H1 (cell line): ENCODE results near the gene CADPS. TPM values are rescaled to one million over a fixed set of nuclear protein-coding genes. Genes with fewer than 3 reads are reported as not detected.

Experiments used
- CTCF ChIA-PET: fragments of 300-600 bp; sonication (Branson Sonifier 250); formaldehyde crosslinking; loops from one replicate; lab custom pipeline; 2021; ENCODE audit not compliant: partially characterized antibody; lab: Charles Lee
- POLR2A ChIA-PET: fragments of 300-600 bp; sonication (Branson Sonifier 250); formaldehyde crosslinking; loops from one replicate; lab custom pipeline; 2021; ENCODE audit warnings: inconsistent platforms; ENCODE audit not compliant: partially characterized antibody; lab: Charles Lee
- DNase-seq, 2 experiments: peaks; one replicate each; pipeline versions ENCODE4 v3.0.0 to v3.0.0-alpha.2; 2010 to 2022; ENCODE audit warnings: low spot score in 2 of 2, low read depth in 1 of 2, mixed read lengths in 1 of 2
- FAIRE-seq: peaks from 2 replicates; lab custom pipeline; 2011; peaks lifted over from hg19 to GRCh38; lab: Jason Lieb, UNC
- H2AFZ ChIP-seq: 2 replicates; pipeline ENCODE4 v1.8.1; 2012; ENCODE audit warnings: low read length, inconsistent platforms
- H2AK5ac ChIP-seq: 2 replicates; pipeline ENCODE4 v1.6.1; 2013; ENCODE audit warnings: low read depth, low read length
- H2BK120ac ChIP-seq: replicated peaks from 2 replicates; pipeline ENCODE3; 2013; ENCODE audit warnings: low read depth, low read length, inconsistent platforms
- H2BK12ac ChIP-seq: 2 replicates; pipeline ENCODE4 v1.6.1; 2013; ENCODE audit warnings: low read depth, low read length
- H2BK15ac ChIP-seq: 2 replicates; pipeline ENCODE4 v1.6.1; 2013; ENCODE audit warnings: low read length
- H2BK20ac ChIP-seq: 2 replicates; pipeline ENCODE4 v1.6.1; 2013; ENCODE audit warnings: low read length
- H2BK5ac ChIP-seq: 2 replicates; pipeline ENCODE4 v1.6.1; 2013; ENCODE audit warnings: low read depth, low read length
- H3K14ac ChIP-seq: 2 replicates; pipeline ENCODE4 v1.6.1; 2013; ENCODE audit warnings: inconsistent platforms; ENCODE audit not compliant: insufficient read length
- H3K18ac ChIP-seq: 2 replicates; pipeline ENCODE4 v1.6.1; 2013; ENCODE audit warnings: low read length; ENCODE audit errors: extremely low read depth
- H3K23ac ChIP-seq: 2 replicates; pipeline ENCODE4 v1.6.1; 2013; ENCODE audit warnings: inconsistent platforms; ENCODE audit not compliant: insufficient read length
- H3K23me2 ChIP-seq: 2 replicates; pipeline ENCODE4 v1.6.1; 2013; ENCODE audit warnings: low read depth, low read length
- H3K27ac ChIP-seq: 2 replicates; pipeline ENCODE4 v1.6.1; 2011; ENCODE audit warnings: low read depth, low read length, inconsistent platforms
- H3K27me3 ChIP-seq, 4 experiments: replicated peaks in 1 of 4; 1 replicate in 1 of 4; 2 replicates in 3 of 4; pipeline versions ENCODE4 v1.6.1 to v1.8.1; 2011 to 2013; ENCODE audit warnings: low read length in 3 of 4, mild to moderate bottlenecking in 3 of 4, inconsistent platforms in 2 of 4, mixed read lengths in 2 of 4, moderate library complexity in 1 of 4; ENCODE audit not compliant: control insufficient read depth in 3 of 4, insufficient read depth in 3 of 4; ENCODE audit errors: extremely low read depth in 1 of 4
- H3K36me3 ChIP-seq, 4 experiments: 2 replicates each; pipeline versions ENCODE4 v1.6.1 to v1.8.1; 2011 to 2013; ENCODE audit warnings: mild to moderate bottlenecking in 4 of 4, low read length in 3 of 4, moderate library complexity in 2 of 4, control low read depth in 1 of 4, inconsistent platforms in 1 of 4; ENCODE audit not compliant: insufficient read depth in 4 of 4, control insufficient read depth in 2 of 4
- H3K4ac ChIP-seq: replicated peaks from 2 replicates; pipeline ENCODE3; 2013; ENCODE audit warnings: low read length, low read depth, mixed read lengths, inconsistent platforms; ENCODE audit not compliant: insufficient read length
- H3K4me1 ChIP-seq, 4 experiments: replicated peaks in 1 of 4; 1 replicate in 1 of 4; 2 replicates in 3 of 4; pipeline versions ENCODE4 v1.6.1 to v1.8.1; 2011 to 2013; ENCODE audit warnings: low read length in 3 of 4, inconsistent platforms in 2 of 4, mixed read lengths in 1 of 4; ENCODE audit not compliant: insufficient read depth in 4 of 4, control insufficient read depth in 3 of 4
- H3K4me2 ChIP-seq, 2 experiments: 2 replicates each; pipeline versions ENCODE4 v1.6.1 to v1.8.1; 2011 to 2013; ENCODE audit warnings: low read depth in 2 of 2, low read length in 2 of 2, control low read depth in 1 of 2, inconsistent platforms in 1 of 2, mild to moderate bottlenecking in 1 of 2; ENCODE audit not compliant: insufficient read depth in 1 of 2
- H3K4me3 ChIP-seq, 4 experiments: fragments of 200-600, 300-600 bp in 1 of 4; sonication (generic), shearing (Covaris generic), sonication (Bioruptor Twin) in 1 of 4; 2 replicates each; pipeline versions ENCODE4 v1.5.1 to v1.8.1; 2011 to 2016; ENCODE audit warnings: low read length in 4 of 4, low read depth in 3 of 4, control low read depth in 2 of 4, inconsistent platforms in 2 of 4, mild to moderate bottlenecking in 2 of 4, mixed read lengths in 1 of 4, moderate library complexity in 1 of 4; ENCODE audit not compliant: insufficient read depth in 2 of 4; ENCODE audit errors: extremely low read depth in 1 of 4
- H3K56ac ChIP-seq: replicated peaks from 2 replicates; pipeline ENCODE3; 2013; ENCODE audit warnings: low read depth, mild to moderate bottlenecking, mixed read lengths, low read length, inconsistent platforms; ENCODE audit not compliant: insufficient read length
- H3K79me1 ChIP-seq: 2 replicates; pipeline ENCODE4 v1.6.1; 2013; ENCODE audit warnings: low read depth, low read length, control low read depth
- H3K79me2 ChIP-seq, 2 experiments: 2 replicates each; pipeline versions ENCODE4 v1.6.1 to v1.8.1; 2012 to 2013; ENCODE audit warnings: low read length in 2 of 2, mild to moderate bottlenecking in 2 of 2, inconsistent platforms in 1 of 2; ENCODE audit not compliant: insufficient read depth in 2 of 2, control insufficient read depth in 1 of 2
- H3K9ac ChIP-seq, 4 experiments: replicated peaks in 1 of 4; 1 replicate in 1 of 4; 2 replicates in 3 of 4; pipeline versions ENCODE4 v1.6.1 to v1.8.1; 2011 to 2013; ENCODE audit warnings: low read depth in 3 of 4, low read length in 3 of 4, control low read depth in 2 of 4, mild to moderate bottlenecking in 2 of 4, moderate library complexity in 2 of 4, inconsistent platforms in 1 of 4; ENCODE audit errors: extremely low read depth in 1 of 4
- H3K9me3 ChIP-seq, 2 experiments: 2 replicates each; pipeline versions ENCODE4 v1.6.1 to v1.8.1; 2012 to 2013; ENCODE audit warnings: mild to moderate bottlenecking in 2 of 2, moderate library complexity in 2 of 2, control low read depth in 1 of 2, inconsistent platforms in 1 of 2, low read depth in 1 of 2, low read length in 1 of 2, mixed read lengths in 1 of 2; ENCODE audit not compliant: insufficient read depth in 2 of 2
- H4K20me1 ChIP-seq, 2 experiments: replicated peaks in 1 of 2; 2 replicates each; pipeline versions ENCODE3 to v1.8.1; 2011 to 2013; ENCODE audit warnings: inconsistent platforms in 2 of 2, low read length in 2 of 2, mild to moderate bottlenecking in 1 of 2; ENCODE audit not compliant: insufficient read depth in 2 of 2, control insufficient read depth in 1 of 2
- H4K5ac ChIP-seq: 2 replicates; pipeline ENCODE4 v1.6.1; 2013; ENCODE audit warnings: low read length, low read depth, mixed read lengths, inconsistent platforms; ENCODE audit not compliant: insufficient read length
- H4K8ac ChIP-seq: 2 replicates; pipeline ENCODE4 v1.8.0; 2013; ENCODE audit warnings: mild to moderate bottlenecking, moderate library complexity, low read length, inconsistent platforms; ENCODE audit not compliant: insufficient read depth; ENCODE audit errors: extremely low read depth
- H4K91ac ChIP-seq: replicated peaks from 2 replicates; pipeline ENCODE3; 2013; ENCODE audit warnings: low read length, mixed read lengths, inconsistent platforms; ENCODE audit not compliant: insufficient read length
- ATF2 ChIP-seq: IDR thresholded peaks from 2 replicates; pipeline ENCODE4 v1.6.1; 2012; ENCODE audit warnings: low read length, inconsistent platforms
- ATF3 ChIP-seq: IDR thresholded peaks from 2 replicates; pipeline ENCODE4 v1.6.1; 2011; ENCODE audit warnings: low read depth, mild to moderate bottlenecking, low read length; ENCODE audit not compliant: insufficient read depth
- BRCA1 ChIP-seq: IDR thresholded peaks from 2 replicates; pipeline ENCODE4 v1.6.1; 2012; ENCODE audit warnings: low read depth, low read length, improper control_type of control experiment
- CBX8 ChIP-seq: fragments of 300-800, 300-1000 bp; sonication (generic); IDR thresholded peaks from 2 replicates; pipeline ENCODE4 v1.7.1; 2016; ENCODE audit warnings: low read depth, low read length, borderline replicate concordance
- CREB1 ChIP-seq: IDR thresholded peaks from 2 replicates; pipeline ENCODE4 v1.6.1; 2012; ENCODE audit warnings: inconsistent platforms
- CTBP2 ChIP-seq: IDR thresholded peaks from 2 replicates; pipeline ENCODE4 v1.7.0; 2011; ENCODE audit warnings: borderline replicate concordance, mild to moderate bottlenecking, moderate library complexity, mixed read lengths, low read length; ENCODE audit not compliant: insufficient read depth, insufficient read length
- FOSL1 ChIP-seq: IDR thresholded peaks from 2 replicates; pipeline ENCODE4 v1.6.1; 2011; ENCODE audit warnings: mild to moderate bottlenecking, low read depth, low read length, moderate library complexity; ENCODE audit not compliant: insufficient read depth
- JUN ChIP-seq: IDR thresholded peaks from 2 replicates; pipeline ENCODE4 v1.6.1; 2011; ENCODE audit warnings: low read depth, mild to moderate bottlenecking, improper control_type of control experiment, low read length
- KDM1A ChIP-seq: fragments of 200-600, 300-600 bp; sonication (generic); IDR thresholded peaks from 2 replicates; pipeline ENCODE4 v1.7.1; 2016; ENCODE audit warnings: mild to moderate bottlenecking, low read length, borderline replicate concordance
- RFX5 ChIP-seq: IDR thresholded peaks from 2 replicates; pipeline ENCODE4 v1.6.1; 2011; ENCODE audit warnings: low read depth, low read length, improper control_type of control experiment, borderline replicate concordance
- SP2 ChIP-seq: IDR thresholded peaks from 2 replicates; pipeline ENCODE4 v1.6.1; 2012; ENCODE audit warnings: mild to moderate bottlenecking, low read length, inconsistent platforms
- SRF ChIP-seq: IDR thresholded peaks from 2 replicates; pipeline ENCODE4 v1.6.1; 2011; ENCODE audit warnings: mild to moderate bottlenecking, low read depth, low read length, moderate library complexity
- WGBS, 2 experiments: shearing (Covaris generic) in 1 of 2; methylation state at CpG; one replicate each; pipeline versions ENCODE4 v1.1.6 to v1.1.7; 2013 to 2015; ENCODE audit warnings: low lambda C conversion rate in 2 of 2, mixed read lengths in 2 of 2, inconsistent platforms in 1 of 2, low coverage in 1 of 2, missing lambda C conversion rate in 1 of 2; ENCODE audit not compliant: insufficient replicate concordance in 2 of 2, insufficient coverage in 1 of 2, insufficient read length in 1 of 2; ENCODE audit errors: extremely low coverage in 1 of 2, missing lambda C conversion rate in 1 of 2; 5-methylcytosine and 5-hydroxymethylcytosine counted together
- polyA plus RNA-seq, 7 experiments: library from polyadenylated mRNA; depleted of rRNA in 3 of 7; stranded (reverse) in 5 of 7; unstranded in 2 of 7; fragments of >200 nt in 5 of 7; fragments of 200-250 nt in 2 of 7; gene quantifications; 1 replicate in 5 of 7; 2 replicates in 1 of 7; 4 replicates in 1 of 7; pipeline versions ENCODE4 v1.2.1 to v1.2.3, GENCODE V29; 2011 to 2013; ENCODE audit warnings: missing spikeins in 2 of 7, mixed read lengths in 2 of 7
- total RNA-seq: library from RNA; stranded (reverse); fragmentation: NEBNext Ultra II Directional; extraction: Animal tissue kit (Norgen Biotek cat#: 25700); gene quantifications from 2 replicates; pipeline ENCODE4 v1.2.1, GENCODE V29; 2021

CADPS gene
- total and polyA plus RNA-seq, 2 of the 8 experiments (the other 6 are each of a cell fraction or from before 2014, with no cell fraction given), result 7.1 to 10.2 TPM

GRCh38 chr3:62413687-62414086, 461.5 kb downstream of the CADPS start:
- Histone ChIP-seq H3K23me2 (peaks cover 4% of the 10 kb centered on the region; the same call in 1 of the 2 replicates), H2AFZ (no peak overlapping the region), H3K79me1 (no peaks in the 10 kb centered on the region), H4K8ac (no peak overlapping the region), H4K20me1 (no peaks in the 10 kb centered on the region), H3K4me2 (no peak overlapping the region), H3K36me3 (no peaks in the 10 kb centered on the region), H3K4ac (no peak overlapping the region), H3K23ac (no peak overlapping the region), H3K27me3 (peaks cover 0 to 29% (median 11%) of the 10 kb centered on the region in 4 experiments; a peak in 3 of 7 replicates), H3K18ac (no peak overlapping the region), H2AK5ac (no peak overlapping the region), H3K4me1 (peaks cover 5 to 19% (median 10%) of the 10 kb centered on the region in 4 experiments), H3K27ac (no peak overlapping the region), H3K4me3 (no peak overlapping the region), H2BK15ac (no peak overlapping the region), H3K56ac (no peak overlapping the region), H4K91ac (no peak overlapping the region), H2BK5ac (no peak overlapping the region), H2BK20ac (no peak overlapping the region), H2BK12ac (no peak overlapping the region; the same call in 1 of the 2 replicates), H3K79me2 (no peaks in the 10 kb centered on the region), H4K5ac (no peak overlapping the region), H2BK120ac (no peak overlapping the region), H3K14ac (no peak overlapping the region), H3K9ac (no peak overlapping the region), H3K9me3 (no peaks in the 10 kb centered on the region)
- CTCF ChIA-PET, result interaction anchor here (1.0 to 1.4 kb wide), 4 partner anchors 34 to 82 kb away, joined by 3 to 5 read pairs (median 3); no protein-coding TSS in a partner anchor
- DNase-seq (no peak), FAIRE-seq (no peak)
- 83% methylated on average over 2 of the region's 2 CpGs; no CpG with 5 or more reads in 1 of the 2 experiments for WGBS, 2 experiments
- POLR2A ChIA-PET, result interaction anchor here (0.8 to 1.6 kb wide), 2 partner anchors 11 to 19 kb away, joined by 3 to 5 read pairs; no protein-coding TSS in a partner anchor
- TF ChIP-seq ATF2 (no peak), CTBP2 (no peak), FOSL1 (no peak), BRCA1 (no peak), JUN (no peak), SP2 (no peak), KDM1A (no peak), SRF (no peak), CBX8 (no peak), CREB1 (no peak), ATF3 (no peak), RFX5 (no peak)
